Immature natural killer cell (primary cell): Measurements from ENCODE around the gene CRTAC1. TPM values are rescaled to one million over a fixed set of nuclear protein-coding genes. Genes with fewer than 3 reads are reported as not detected.
A peak's percentile ranks its signal among the peaks of the same experiment; 100 is the strongest.

Experiments used
- DNase-seq, 3 donors: peaks; one replicate each; pipeline ENCODE4 v3.0.0; 2022; ENCODE audit warnings: mixed read lengths in 1 of 3
- H3K27ac Mint-ChIP-seq, 6 donors: one replicate each; pipeline ENCODE4 v1.8.0; 2020; ENCODE audit warnings: mixed read lengths in 6 of 6, mild to moderate bottlenecking in 5 of 6, inconsistent platforms in 4 of 6, moderate library complexity in 3 of 6
- H3K27me3 Mint-ChIP-seq, 3 donors: one replicate each; pipeline ENCODE4 v1.8.0; 2020 to 2021; ENCODE audit warnings: low read depth in 3 of 3, mild to moderate bottlenecking in 3 of 3, mixed read lengths in 3 of 3, moderate library complexity in 3 of 3, inconsistent platforms in 1 of 3
- H3K36me3 Mint-ChIP-seq, 3 donors: one replicate each; pipeline ENCODE4 v1.8.0; 2020; ENCODE audit warnings: mixed read lengths in 3 of 3, inconsistent platforms in 2 of 3, mild to moderate bottlenecking in 2 of 3
- H3K4me1 Mint-ChIP-seq, 2 donors: one replicate each; pipeline ENCODE4 v1.8.0; 2020; ENCODE audit warnings: inconsistent platforms in 2 of 2, mild to moderate bottlenecking in 2 of 2, mixed read lengths in 2 of 2, moderate library complexity in 1 of 2
- H3K4me3 Mint-ChIP-seq, 5 donors: one replicate each; pipeline ENCODE4 v1.8.0; 2020; ENCODE audit warnings: mild to moderate bottlenecking in 5 of 5, mixed read lengths in 5 of 5, inconsistent platforms in 3 of 5, moderate library complexity in 3 of 5
- H3K9me3 Mint-ChIP-seq, 6 donors: one replicate each; pipeline ENCODE4 v1.8.0; 2020; ENCODE audit warnings: mild to moderate bottlenecking in 6 of 6, mixed read lengths in 6 of 6, inconsistent platforms in 4 of 6, moderate library complexity in 3 of 6
- polyA plus RNA-seq, 3 donors: library from polyadenylated mRNA; unstranded; fragments of 300-500 nt; fragmentation: Illumina TruSeq; gene quantifications; one replicate each; pipeline ENCODE4 v1.2.3, GENCODE V29; 2021

Gene CRTAC1
- polyA plus RNA-seq, 3 donors from 2014 or later, result not detected

DNA sequence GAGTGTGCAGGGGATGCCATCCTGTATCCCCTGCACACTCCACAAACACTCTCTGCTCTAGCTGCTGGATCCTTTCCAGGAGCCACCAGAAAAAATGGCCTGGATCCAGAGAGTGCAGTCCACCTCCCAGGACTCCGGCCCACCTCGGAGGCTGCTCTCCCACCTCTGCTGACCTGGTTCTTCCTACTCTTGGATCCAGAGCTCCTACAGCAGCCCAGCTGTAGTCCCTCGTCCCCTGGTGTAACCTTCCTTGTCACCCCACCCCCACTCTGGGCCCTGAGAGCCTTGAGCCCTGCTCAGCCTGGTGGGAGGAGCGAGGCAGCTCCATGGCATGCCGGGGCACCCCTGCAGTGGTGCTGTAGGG, 126.4 kb downstream of the CRTAC1 start:
- DNase-seq, result no peak
- Mint-ChIP-seq H3K4me1 (no peaks in the 10 kb centered on the region), H3K36me3 (no peaks in the 10 kb centered on the region), H3K27me3 (peaks cover 3 to 9% (median 6%) of the 10 kb centered on the region in 3 donors), H3K4me3 (no peak overlapping the region), H3K9me3 (no peaks in the 10 kb centered on the region), H3K27ac (no peak overlapping the region)

DNA sequence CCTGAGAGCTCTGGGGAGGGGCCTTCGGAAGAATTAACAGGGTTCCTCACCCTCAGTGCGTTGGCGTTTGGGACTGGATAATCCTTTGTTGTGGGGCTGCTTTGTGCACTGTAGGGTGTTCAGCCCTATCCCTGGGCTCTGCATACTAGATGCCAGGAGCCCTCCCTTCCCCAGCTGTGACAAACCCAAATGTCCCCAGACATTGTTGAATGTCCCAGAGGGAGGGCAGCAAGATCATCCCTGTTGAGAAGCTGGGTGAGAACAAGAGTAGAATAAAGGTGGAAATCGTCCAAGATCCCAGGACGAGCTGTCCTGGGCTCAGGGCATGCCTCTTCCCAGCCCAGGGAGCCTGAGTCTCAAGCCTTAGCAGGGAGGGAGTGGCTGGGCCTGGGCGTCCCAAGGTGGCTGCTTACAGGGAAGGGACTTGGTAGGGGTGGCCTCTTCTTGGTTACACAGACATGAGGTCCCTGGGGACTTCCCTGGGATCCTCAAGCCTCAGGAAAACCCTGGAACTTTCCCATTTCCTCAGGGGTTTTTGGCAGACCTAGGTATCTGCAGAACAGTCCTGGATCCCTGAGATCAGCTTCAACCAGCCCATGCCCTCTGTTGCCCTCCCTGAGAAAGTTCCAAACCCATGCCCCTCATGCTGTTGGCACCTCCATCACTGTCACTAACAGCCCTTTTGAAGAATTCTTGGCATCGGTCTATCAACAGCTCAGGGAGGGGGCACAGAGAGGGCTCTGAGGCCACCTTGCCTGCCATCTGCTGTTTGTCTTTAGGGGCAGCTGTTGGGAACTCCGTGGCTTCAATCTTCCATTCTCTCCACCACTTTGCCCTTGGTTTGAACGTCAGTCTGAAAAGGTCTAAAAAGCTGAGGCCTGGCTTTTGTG, 127.0 kb downstream of the CRTAC1 start:
- H3K36me3 Mint-ChIP-seq, result no peaks in the 10 kb centered on the region
- no peak overlapping the region for H3K27ac Mint-ChIP-seq
- no peak for DNase-seq
- no peaks in the 10 kb centered on the region for H3K4me1 Mint-ChIP-seq
- H3K9me3 Mint-ChIP-seq, result no peaks in the 10 kb centered on the region
- H3K27me3 Mint-ChIP-seq, result peaks cover 3 to 9% (median 5%) of the 10 kb centered on the region in 3 donors
- H3K4me3 Mint-ChIP-seq, result no peak overlapping the region

- H3K4me3 Mint-ChIP-seq, result no peak overlapping the region
Observed at GRCh38 chr10:97901381-97901780, 129.0 kb downstream of the CRTAC1 start.

DNA sequence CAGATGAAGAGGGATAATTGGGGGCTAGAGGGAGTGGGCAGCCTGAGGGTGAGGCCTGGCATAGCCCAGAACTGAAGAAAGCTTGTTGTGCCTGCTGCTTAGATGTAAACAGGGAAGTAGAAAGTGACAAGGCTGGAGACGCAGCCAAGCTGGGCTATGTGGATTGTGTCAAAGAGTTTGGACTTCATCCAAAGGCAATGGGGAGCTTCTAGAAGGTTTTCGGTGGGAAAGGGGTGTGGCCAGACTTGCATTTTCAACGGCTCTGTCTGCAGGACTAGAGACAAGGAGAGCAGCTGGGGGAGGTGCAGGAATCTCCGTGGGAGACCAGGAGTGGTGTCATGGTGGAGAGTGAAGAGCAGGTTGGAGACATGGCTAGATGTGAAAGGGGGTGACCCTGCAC, 132.0 kb downstream of the CRTAC1 start:
- no peak for DNase-seq
- Mint-ChIP-seq H3K4me3 (no peak overlapping the region), H3K36me3 (peaks cover 0 to 5% (median 0%) of the 10 kb centered on the region in 3 donors), H3K4me1 (no peaks in the 10 kb centered on the region), H3K27ac (no peak overlapping the region), H3K9me3 (no peaks in the 10 kb centered on the region), H3K27me3 (peaks cover 0 to 4% (median 2%) of the 10 kb centered on the region in 3 donors)

More at GRCh38 chr10:97901381-97901780, 129.0 kb downstream of the CRTAC1 start:
- no peaks in the 10 kb centered on the region for H3K36me3 Mint-ChIP-seq
- no peaks in the 10 kb centered on the region for H3K4me1 Mint-ChIP-seq
- no peak for DNase-seq
- peaks cover 1 to 9% (median 5%) of the 10 kb centered on the region in 3 donors for H3K27me3 Mint-ChIP-seq
- H3K27ac Mint-ChIP-seq, result no peak overlapping the region
- H3K9me3 Mint-ChIP-seq, result no peaks in the 10 kb centered on the region

DNA sequence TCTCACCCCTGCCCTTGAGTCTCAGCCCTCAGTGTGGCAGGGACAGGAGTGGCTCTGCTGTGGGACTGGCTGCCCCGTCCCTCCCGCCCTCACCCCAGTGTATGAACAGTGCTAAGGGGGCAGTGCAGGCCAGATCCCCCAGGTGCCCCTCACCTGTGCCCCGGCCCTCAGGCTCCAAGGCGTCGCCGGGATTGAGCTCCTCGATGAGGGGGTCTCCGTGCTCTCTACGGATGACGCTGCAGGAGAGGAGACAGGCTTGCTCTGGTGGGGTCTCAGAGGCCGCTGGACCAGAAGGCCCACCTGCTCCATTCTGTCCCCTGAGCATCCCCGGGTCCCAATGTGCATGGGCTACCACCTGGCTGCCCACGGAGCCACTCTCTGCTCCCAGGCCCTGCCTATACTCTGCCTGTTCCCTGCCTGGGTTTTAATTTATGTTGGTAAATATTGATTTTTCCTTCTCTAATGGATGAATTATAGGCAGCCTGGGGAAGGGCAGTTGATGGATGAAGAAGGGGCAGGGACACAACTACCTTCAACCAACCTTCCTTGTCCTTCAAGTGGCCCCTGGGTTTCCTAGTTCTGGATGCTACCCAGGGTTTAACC, 133.6 kb downstream of the CRTAC1 start:
- Mint-ChIP-seq H3K9me3 (no peaks in the 10 kb centered on the region), H3K27me3 (peaks cover 0 to 4% (median 2%) of the 10 kb centered on the region in 3 donors), H3K36me3 (peaks cover 0 to 5% (median 0%) of the 10 kb centered on the region in 3 donors), H3K4me3 (no peak overlapping the region), H3K27ac (no peak overlapping the region), H3K4me1 (no peaks in the 10 kb centered on the region)
- no peak for DNase-seq

GRCh38 chr10:97895915-97896314, 134.5 kb downstream of the CRTAC1 start:
- Mint-ChIP-seq H3K9me3 (no peaks in the 10 kb centered on the region), H3K4me1 (no peaks in the 10 kb centered on the region), H3K36me3 (peaks cover 0 to 5% (median 0%) of the 10 kb centered on the region in 3 donors), H3K27ac (no peak overlapping the region), H3K27me3 (peaks cover 0 to 4% (median 2%) of the 10 kb centered on the region in 3 donors), H3K4me3 (no peak overlapping the region)
- DNase-seq, result no peak

- Mint-ChIP-seq H3K27me3 (peaks cover 0 to 4% (median 2%) of the 10 kb centered on the region in 3 donors), H3K36me3 (peaks cover 0 to 5% (median 0%) of the 10 kb centered on the region in 3 donors), H3K9me3 (no peaks in the 10 kb centered on the region), H3K27ac (no peak overlapping the region), H3K4me1 (no peaks in the 10 kb centered on the region), H3K4me3 (no peak overlapping the region)
- no peak for DNase-seq
Observed at GRCh38 chr10:97895084-97895483, 135.3 kb downstream of the CRTAC1 start.

DNA sequence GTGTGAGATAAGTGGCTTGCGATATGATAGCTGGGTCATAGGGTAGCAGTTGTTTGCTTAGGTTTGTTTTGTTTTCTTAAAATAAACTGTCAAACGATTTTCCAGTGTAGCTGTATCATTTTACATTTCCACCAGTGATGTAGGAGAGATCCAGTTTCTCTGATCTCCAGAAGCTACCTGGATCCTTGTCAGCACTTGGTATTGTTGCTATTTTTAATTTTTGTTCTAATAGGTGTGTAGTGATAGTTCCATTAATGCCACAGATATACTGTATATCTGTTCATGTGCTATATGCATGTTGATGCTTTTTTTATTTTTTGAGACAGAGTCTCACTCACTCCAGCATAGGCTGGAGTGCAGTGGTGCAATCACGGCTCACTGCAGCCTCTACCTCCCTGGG, 136.3 kb downstream of the CRTAC1 start:
- Mint-ChIP-seq H3K27ac (no peak overlapping the region), H3K4me1 (no peaks in the 10 kb centered on the region), H3K27me3 (peaks cover 0 to 4% (median 2%) of the 10 kb centered on the region in 3 donors)

GRCh38 chr10:97892939-97893338, 137.5 kb downstream of the CRTAC1 start:
- Mint-ChIP-seq H3K27ac (no peak overlapping the region), H3K36me3 (peaks cover 0 to 5% (median 0%) of the 10 kb centered on the region in 3 donors)

More for the DNA sequence above, 136.3 kb downstream of the CRTAC1 start:
- DNase-seq, result no peak
- no peaks in the 10 kb centered on the region for H3K9me3 Mint-ChIP-seq
- H3K4me3 Mint-ChIP-seq, result no peak overlapping the region
- H3K36me3 Mint-ChIP-seq, result peaks cover 0 to 5% (median 0%) of the 10 kb centered on the region in 3 donors

DNA sequence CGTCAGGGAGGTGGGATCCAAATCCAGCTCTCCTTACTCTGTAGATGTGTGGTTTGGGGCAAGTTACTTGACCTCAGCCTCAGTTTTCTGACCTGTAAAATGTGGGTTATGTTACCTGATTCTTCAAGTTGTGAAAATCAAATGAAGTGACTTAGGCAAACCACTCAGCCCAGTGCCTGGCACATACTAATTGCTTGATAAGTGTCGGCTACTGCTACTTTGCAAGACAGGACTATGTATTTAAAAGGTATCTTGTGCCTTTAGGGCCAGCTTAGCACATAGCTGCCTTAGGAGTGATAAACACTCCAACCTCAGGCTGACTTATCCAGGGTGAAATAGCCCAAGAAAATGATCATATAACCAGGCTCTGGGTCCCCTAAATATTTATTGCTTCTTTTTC, 137.9 kb downstream of the CRTAC1 start:
- Mint-ChIP-seq H3K36me3 (peaks cover 0 to 5% (median 0%) of the 10 kb centered on the region in 3 donors), H3K9me3 (no peaks in the 10 kb centered on the region), H3K4me1 (no peaks in the 10 kb centered on the region), H3K27me3 (peaks cover 0 to 4% (median 2%) of the 10 kb centered on the region in 3 donors), H3K4me3 (no peak overlapping the region), H3K27ac (no peak overlapping the region)
- DNase-seq, result no peak

More at GRCh38 chr10:97892939-97893338, 137.5 kb downstream of the CRTAC1 start:
- DNase-seq, result no peak
- peaks cover 0 to 4% (median 2%) of the 10 kb centered on the region in 3 donors for H3K27me3 Mint-ChIP-seq
- no peaks in the 10 kb centered on the region for H3K4me1 Mint-ChIP-seq
- no peaks in the 10 kb centered on the region for H3K9me3 Mint-ChIP-seq
- H3K4me3 Mint-ChIP-seq, result no peak overlapping the region

DNA sequence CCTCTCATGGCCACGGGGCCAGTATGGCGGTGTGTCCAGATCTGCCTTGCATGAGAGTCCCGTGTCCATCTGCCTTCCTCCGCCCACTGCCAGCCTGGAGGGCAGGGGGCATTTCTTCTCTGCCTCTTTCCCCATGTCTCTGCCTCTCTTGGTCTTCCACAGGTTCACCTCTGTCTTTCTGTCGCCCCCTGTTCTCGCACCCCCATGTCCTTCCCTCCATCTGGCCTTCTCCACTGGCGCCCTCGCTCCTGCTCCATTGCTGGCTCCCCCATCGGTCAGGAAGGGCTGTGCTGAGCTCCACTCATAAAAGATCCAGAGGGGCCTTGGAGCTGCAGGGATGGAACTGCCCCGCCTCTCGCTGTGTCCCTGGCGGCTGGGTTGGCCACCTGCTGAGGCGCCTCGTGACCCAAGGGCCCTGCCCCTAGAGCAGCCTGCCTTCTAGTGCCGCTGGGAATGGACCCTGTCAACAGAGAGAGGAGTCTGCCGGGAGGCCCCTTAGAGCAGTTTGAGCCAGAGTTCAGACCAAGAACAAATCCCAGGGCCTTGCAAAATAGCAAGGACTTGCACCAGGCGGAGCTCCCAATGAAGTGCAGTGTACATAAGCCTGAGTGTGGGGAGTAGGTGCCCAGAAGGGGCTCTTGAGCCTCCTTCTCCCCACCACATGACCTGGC, 138.8 kb downstream of the CRTAC1 start:
- H3K27me3 Mint-ChIP-seq, result peaks cover 0 to 4% (median 2%) of the 10 kb centered on the region in 3 donors
- H3K4me1 Mint-ChIP-seq, result no peaks in the 10 kb centered on the region
- H3K9me3 Mint-ChIP-seq, result no peaks in the 10 kb centered on the region
- H3K4me3 Mint-ChIP-seq, result no peak overlapping the region
- peak overlapping the region in 1 of 6 donors; percentile 24 for H3K27ac Mint-ChIP-seq
- peaks cover 0 to 5% (median 0%) of the 10 kb centered on the region in 3 donors for H3K36me3 Mint-ChIP-seq
- no peak for DNase-seq

DNA sequence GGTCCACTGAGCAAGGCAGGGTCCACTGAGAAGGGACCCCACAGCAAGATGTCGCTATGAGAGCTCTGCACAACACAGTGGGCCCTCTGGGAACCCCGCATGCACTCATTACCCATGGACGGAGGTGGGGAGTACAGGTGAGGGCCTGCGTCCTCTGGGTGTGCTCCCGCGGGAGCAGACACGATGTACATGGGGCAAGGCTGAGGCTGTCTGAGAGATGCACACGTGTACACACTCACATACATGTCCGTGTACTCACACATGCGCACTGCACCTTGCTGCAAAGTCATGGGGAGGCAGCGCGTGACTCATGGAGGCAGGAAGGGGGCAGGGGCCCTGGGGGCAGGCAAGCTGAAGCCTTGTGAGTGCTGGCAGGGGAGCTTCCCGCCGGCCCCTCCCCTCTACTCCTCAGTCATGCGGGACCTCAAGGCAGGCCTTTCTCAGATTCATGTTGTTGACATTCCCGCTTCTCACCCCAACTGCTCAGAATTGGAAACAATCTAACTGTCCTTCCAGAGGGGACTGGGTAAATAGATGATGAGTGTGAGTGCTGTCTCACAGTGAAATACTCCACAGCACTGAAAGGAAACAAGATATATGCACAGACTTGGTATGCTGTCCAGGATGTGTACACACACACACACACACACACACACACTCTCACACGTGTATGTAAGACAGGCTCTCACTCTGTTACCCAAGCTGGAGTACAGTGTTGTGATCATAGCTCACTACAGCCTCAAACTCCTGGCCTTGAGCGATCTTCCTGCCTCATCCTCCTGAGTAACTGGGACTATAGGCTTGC, 140.8 kb downstream of the CRTAC1 start:
- Mint-ChIP-seq H3K9me3 (no peaks in the 10 kb centered on the region), H3K27me3 (peaks cover 0 to 4% (median 0%) of the 10 kb centered on the region in 3 donors), H3K4me1 (no peaks in the 10 kb centered on the region), H3K4me3 (no peak overlapping the region), H3K27ac (no peak overlapping the region), H3K36me3 (peaks cover 0 to 5% (median 0%) of the 10 kb centered on the region in 3 donors)
- DNase-seq, result no peak

- peaks cover 0 to 4% (median 0%) of the 10 kb centered on the region in 3 donors for H3K27me3 Mint-ChIP-seq
- H3K4me3 Mint-ChIP-seq, result no peak overlapping the region
- H3K36me3 Mint-ChIP-seq, result peaks cover 0 to 1% (median 0%) of the 10 kb centered on the region in 3 donors
- peaks cover under 1 to 1% of the 10 kb centered on the region in 2 donors for H3K4me1 Mint-ChIP-seq
- no peaks in the 10 kb centered on the region for H3K9me3 Mint-ChIP-seq
- no peak overlapping the region for H3K27ac Mint-ChIP-seq
- DNase-seq, result no peak
Observed at GRCh38 chr10:97888641-97889262, 141.7 kb downstream of the CRTAC1 start.
